Measurements from ENCODE around the gene LRP3.
"Not testable (repeated sequence)": the region's sequence is repeated elsewhere in the genome, so short reads cannot be mapped to it uniquely, and the experiment has no call there.

LRP3 gene

DNA sequence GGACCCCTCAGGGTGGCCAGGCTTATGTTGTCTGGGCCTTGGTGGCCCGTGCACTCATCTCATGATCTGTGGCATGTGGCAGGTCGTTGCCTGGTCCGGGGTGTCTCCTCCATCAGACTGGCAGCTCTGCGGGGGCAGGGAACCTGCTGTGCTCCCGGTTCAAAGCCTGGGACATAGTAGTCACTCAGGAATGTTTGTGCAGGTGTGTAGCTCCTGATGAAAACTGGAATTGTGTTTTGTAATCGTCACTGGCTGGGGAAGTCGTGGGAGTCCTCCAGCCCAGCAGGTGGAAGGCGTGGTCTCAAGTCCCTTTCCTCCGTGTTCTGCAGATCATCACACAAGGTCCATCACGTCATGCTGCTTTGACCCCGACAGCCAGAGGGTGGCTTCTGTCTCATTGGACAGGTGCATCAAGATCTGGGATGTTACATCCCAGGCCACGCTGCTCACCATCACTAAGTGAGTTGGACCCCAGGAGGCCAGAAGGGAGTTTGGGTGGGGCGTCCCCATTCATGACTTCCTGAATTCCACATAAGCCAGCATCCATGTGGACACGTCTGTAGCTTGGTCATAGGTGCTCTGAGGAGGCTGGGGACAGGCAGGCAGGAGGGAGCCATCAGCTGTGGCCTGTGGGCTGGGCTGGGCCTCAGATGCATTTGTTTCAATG lies 43.1 kb upstream of the LRP3 start:
- no peaks in the 10 kb centered on the region for H3F3A ChIP-seq (ENCODE audit: insufficient read depth, low read length)
- H3K9me3 ChIP-seq (ENCODE audit: low read length) = no peaks in the 10 kb centered on the region
- no peak overlapping the region for H3K4me2 ChIP-seq (ENCODE audit: low read length)
- H3K27ac ChIP-seq (ENCODE audit: low read depth, low read length, poor library complexity, severe bottlenecking) = no peak overlapping the region
- no peaks in the 10 kb centered on the region for H3K4me1 ChIP-seq (ENCODE audit: insufficient read depth, low read length, severe bottlenecking)
- H2AFZ ChIP-seq (ENCODE audit: low read length) = no peak overlapping the region
- no peaks in the 10 kb centered on the region for H3K27me3 ChIP-seq (ENCODE audit: insufficient read depth, low read length)
- H3K9ac ChIP-seq (ENCODE audit: low read length) = no peak overlapping the region
- no peak for TF ChIP-seq EZH2 (IDR thresholded peaks at IDR 0.05; ENCODE audit: borderline replicate concordance, low read length)
- TF ChIP-seq, protein P1, sequence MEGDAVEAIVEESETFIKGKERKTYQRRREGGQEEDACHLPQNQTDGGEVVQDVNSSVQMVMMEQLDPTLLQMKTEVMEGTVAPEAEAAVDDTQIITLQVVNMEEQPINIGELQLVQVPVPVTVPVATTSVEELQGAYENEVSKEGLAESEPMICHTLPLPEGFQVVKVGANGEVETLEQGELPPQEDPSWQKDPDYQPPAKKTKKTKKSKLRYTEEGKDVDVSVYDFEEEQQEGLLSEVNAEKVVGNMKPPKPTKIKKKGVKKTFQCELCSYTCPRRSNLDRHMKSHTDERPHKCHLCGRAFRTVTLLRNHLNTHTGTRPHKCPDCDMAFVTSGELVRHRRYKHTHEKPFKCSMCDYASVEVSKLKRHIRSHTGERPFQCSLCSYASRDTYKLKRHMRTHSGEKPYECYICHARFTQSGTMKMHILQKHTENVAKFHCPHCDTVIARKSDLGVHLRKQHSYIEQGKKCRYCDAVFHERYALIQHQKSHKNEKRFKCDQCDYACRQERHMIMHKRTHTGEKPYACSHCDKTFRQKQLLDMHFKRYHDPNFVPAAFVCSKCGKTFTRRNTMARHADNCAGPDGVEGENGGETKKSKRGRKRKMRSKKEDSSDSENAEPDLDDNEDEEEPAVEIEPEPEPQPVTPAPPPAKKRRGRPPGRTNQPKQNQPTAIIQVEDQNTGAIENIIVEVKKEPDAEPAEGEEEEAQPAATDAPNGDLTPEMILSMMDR (IDR thresholded peaks at IDR 0.05; ENCODE audit: low read length) = no peak
- H3K79me2 ChIP-seq (ENCODE audit: insufficient read depth, low read length) = no peaks in the 10 kb centered on the region
- no peaks in the 10 kb centered on the region for H3K36me3 ChIP-seq (ENCODE audit: insufficient read depth, low read length)
- H3K4me3 ChIP-seq (ENCODE audit: low read depth, low read length, poor library complexity, severe bottlenecking) = no peak overlapping the region
- H4K20me1 ChIP-seq (ENCODE audit: insufficient read depth, low read length) = no peaks in the 10 kb centered on the region
- no peaks in the 10 kb centered on the region for H3K9me2 ChIP-seq (ENCODE audit: low read depth, low read length)

DNA sequence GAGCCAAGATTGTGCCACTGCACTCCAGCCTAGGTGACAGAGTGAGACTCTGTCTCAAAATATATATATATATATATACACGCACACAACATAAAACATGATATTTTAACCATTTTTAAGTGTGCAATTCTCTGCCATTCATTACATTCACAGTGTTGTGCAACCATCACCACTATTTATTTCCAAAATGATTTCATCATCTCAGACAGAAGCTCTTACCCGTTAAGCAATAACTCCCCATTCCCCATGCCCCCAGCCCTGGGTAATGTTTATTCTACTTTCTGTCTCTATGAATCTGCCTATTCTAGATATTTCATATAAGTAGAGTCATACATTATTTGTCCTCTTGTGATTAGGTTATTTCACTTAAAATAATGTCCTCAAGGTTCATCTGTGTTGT lies 42.0 kb upstream of the LRP3 start:
- Histone ChIP-seq H3K4me2 (ENCODE audit: low read length) (no peak overlapping the region), H3K27me3 (ENCODE audit: insufficient read depth, low read length) (no peaks in the 10 kb centered on the region), H3K79me2 (ENCODE audit: insufficient read depth, low read length) (no peaks in the 10 kb centered on the region), H4K20me1 (ENCODE audit: insufficient read depth, low read length) (no peaks in the 10 kb centered on the region), H3K4me3 (ENCODE audit: low read depth, low read length, poor library complexity, severe bottlenecking) (no peak overlapping the region), H2AFZ (ENCODE audit: low read length) (no peak overlapping the region), H3F3A (ENCODE audit: insufficient read depth, low read length) (no peaks in the 10 kb centered on the region), H3K9me2 (ENCODE audit: low read depth, low read length) (no peaks in the 10 kb centered on the region), H3K36me3 (ENCODE audit: insufficient read depth, low read length) (no peaks in the 10 kb centered on the region), H3K4me1 (ENCODE audit: insufficient read depth, low read length, severe bottlenecking) (no peaks in the 10 kb centered on the region), H3K9ac (ENCODE audit: low read length) (no peak overlapping the region), H3K27ac (ENCODE audit: low read depth, low read length, poor library complexity, severe bottlenecking) (no peak overlapping the region), H3K9me3 (ENCODE audit: low read length) (no peaks in the 10 kb centered on the region)
- TF ChIP-seq, protein P1 (IDR thresholded peaks at IDR 0.05; ENCODE audit: low read length) = no peak
- no peak for TF ChIP-seq EZH2 (IDR thresholded peaks at IDR 0.05; ENCODE audit: borderline replicate concordance, low read length)

DNA sequence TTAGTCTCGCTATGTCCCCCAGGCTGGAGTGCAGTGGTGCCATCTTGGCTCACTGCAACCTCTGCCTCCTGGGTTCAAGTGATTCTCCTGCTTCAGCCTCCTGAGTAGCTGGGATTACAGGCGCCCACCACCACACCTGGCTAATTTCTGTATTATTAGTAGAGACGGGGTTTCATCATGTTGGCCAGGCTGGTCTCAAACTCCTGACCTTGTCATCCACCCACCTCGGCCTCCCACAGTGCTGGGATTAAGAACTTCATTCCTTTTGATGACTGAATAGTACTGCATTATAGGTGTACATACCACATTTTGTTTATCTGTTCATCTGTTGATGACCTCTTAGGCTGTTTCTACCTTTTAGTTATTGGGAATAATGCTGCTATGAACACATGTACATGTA lies 41.5 kb upstream of the LRP3 start:
- not testable (repeated sequence) for H3K79me2 ChIP-seq (ENCODE audit: insufficient read depth, low read length); H3K9ac ChIP-seq (ENCODE audit: low read length); H4K20me1 ChIP-seq (ENCODE audit: insufficient read depth, low read length); H3K36me3 ChIP-seq (ENCODE audit: insufficient read depth, low read length); H3K27ac ChIP-seq (ENCODE audit: low read depth, low read length, poor library complexity, severe bottlenecking); H3K9me2 ChIP-seq (ENCODE audit: low read depth, low read length); H3K4me1 ChIP-seq (ENCODE audit: insufficient read depth, low read length, severe bottlenecking); H3K4me2 ChIP-seq (ENCODE audit: low read length); H3K27me3 ChIP-seq (ENCODE audit: insufficient read depth, low read length); H2AFZ ChIP-seq (ENCODE audit: low read length); H3F3A ChIP-seq (ENCODE audit: insufficient read depth, low read length); H3K9me3 ChIP-seq (ENCODE audit: low read length); H3K4me3 ChIP-seq (ENCODE audit: low read depth, low read length, poor library complexity, severe bottlenecking)

DNA sequence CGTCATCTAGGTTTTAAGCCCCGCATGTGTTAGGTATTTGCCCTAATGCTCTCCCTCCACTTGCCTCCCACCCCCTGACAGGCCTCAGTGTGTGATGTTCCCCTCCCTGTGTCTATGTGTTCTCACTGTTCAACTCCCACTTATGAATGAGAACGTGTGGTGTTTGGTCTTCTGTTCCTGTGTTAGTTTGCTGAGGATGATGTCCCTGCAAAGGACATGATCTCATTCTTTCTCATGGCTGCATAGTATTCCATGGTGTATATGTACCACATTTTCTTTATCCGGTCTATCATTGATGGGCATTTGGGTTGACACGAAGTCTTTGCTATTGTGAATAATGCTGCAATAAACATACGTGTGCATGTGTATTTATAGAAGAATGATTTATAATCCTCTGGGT lies 39.8 kb upstream of the LRP3 start:
- H3K9ac ChIP-seq (ENCODE audit: low read length); H3F3A ChIP-seq (ENCODE audit: insufficient read depth, low read length); H3K9me2 ChIP-seq (ENCODE audit: low read depth, low read length); H3K4me3 ChIP-seq (ENCODE audit: low read depth, low read length, poor library complexity, severe bottlenecking); H4K20me1 ChIP-seq (ENCODE audit: insufficient read depth, low read length); H3K9me3 ChIP-seq (ENCODE audit: low read length); H3K36me3 ChIP-seq (ENCODE audit: insufficient read depth, low read length); H3K4me1 ChIP-seq (ENCODE audit: insufficient read depth, low read length, severe bottlenecking); H3K27ac ChIP-seq (ENCODE audit: low read depth, low read length, poor library complexity, severe bottlenecking); H3K79me2 ChIP-seq (ENCODE audit: insufficient read depth, low read length); H3K4me2 ChIP-seq (ENCODE audit: low read length); H3K27me3 ChIP-seq (ENCODE audit: insufficient read depth, low read length); H2AFZ ChIP-seq (ENCODE audit: low read length): not testable (repeated sequence)
